Measurements from ENCODE around the gene ALKBH4.

The ALKBH4 gene

DNA sequence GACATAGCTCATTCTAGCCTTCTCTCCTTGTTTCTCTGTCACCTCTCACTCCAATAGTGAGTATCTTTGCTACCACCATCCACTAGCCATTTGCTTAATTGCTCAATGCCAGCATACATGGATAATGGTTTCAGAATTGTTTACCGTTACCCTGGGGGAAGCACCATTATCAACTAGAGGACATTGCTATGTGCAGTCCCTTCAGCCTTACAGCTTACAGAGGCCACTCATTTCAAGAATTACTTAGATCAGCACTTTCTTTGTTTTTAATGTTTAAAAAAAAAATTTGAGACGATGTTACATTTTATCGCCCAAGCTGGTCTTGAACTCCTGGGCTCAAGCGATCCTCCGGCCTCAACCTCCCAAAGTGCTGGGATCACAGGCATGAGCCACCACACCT is 46.1 kb downstream of the ALKBH4 start:
- no peak overlapping the region for H3K9ac ChIP-seq (ENCODE audit: low read depth, low read length)
- ATAC-seq (ENCODE audit: insufficient read depth, low read depth) = no peak
- H3K27ac ChIP-seq (ENCODE audit: low read length) = no peak overlapping the region
- H3K4me3 ChIP-seq (ENCODE audit: low read depth in 1 of 2, low read length in 2 of 2) = no peak overlapping the region
- no peak overlapping the region for H2AFZ ChIP-seq (ENCODE audit: low read depth, low read length)
- H3K27me3 ChIP-seq (ENCODE audit: insufficient read depth, low read length, poor library complexity) = no peaks in the 10 kb centered on the region
- H3K79me2 ChIP-seq (ENCODE audit: insufficient read depth, low read length) = peaks cover 6% of the 10 kb centered on the region; the same call in 1 of the 2 replicates
- H3K9me3 ChIP-seq (ENCODE audit: insufficient read depth, low read length, severe bottlenecking) = no peaks in the 10 kb centered on the region
- TF ChIP-seq EZH2 (IDR thresholded peaks at IDR 0.05; ENCODE audit: borderline replicate concordance, low read depth, low read length, severe bottlenecking) (no peak), CTCF (IDR thresholded peaks at IDR 0.05; ENCODE audit: borderline replicate concordance, extremely low read depth, low read length, poor library complexity, severe bottlenecking) (no peak)
- H3K4me2 ChIP-seq (ENCODE audit: insufficient read depth, low read length) = no peak overlapping the region
- H3K36me3 ChIP-seq (ENCODE audit: insufficient read depth, low read length) = peaks cover 76% of the 10 kb centered on the region
- 0 out of 2 replicates have a peak, but pooled peaks cover 3% of the 10 kb centered on the region for H4K20me1 ChIP-seq (ENCODE audit: insufficient read depth, low read length)
- no peaks in the 10 kb centered on the region for H3K4me1 ChIP-seq (ENCODE audit: insufficient read depth, low read length)
- no peak for DNase-seq

GRCh38 chr7:102417105-102417504 is 47.6 kb downstream of the ALKBH4 start:
- H3K36me3 ChIP-seq (ENCODE audit: insufficient read depth, low read length) = peaks cover 89% of the 10 kb centered on the region
- no peak overlapping the region for H3K27ac ChIP-seq (ENCODE audit: low read length)
- H2AFZ ChIP-seq (ENCODE audit: low read depth, low read length) = no peak overlapping the region
- TF ChIP-seq EZH2 (IDR thresholded peaks at IDR 0.05; ENCODE audit: borderline replicate concordance, low read depth, low read length, severe bottlenecking) (no peak), CTCF (IDR thresholded peaks at IDR 0.05; ENCODE audit: borderline replicate concordance, extremely low read depth, low read length, poor library complexity, severe bottlenecking) (no peak)
- H3K4me1 ChIP-seq (ENCODE audit: insufficient read depth, low read length) = no peaks in the 10 kb centered on the region
- DNase-seq = no peak
- peaks cover 9% of the 10 kb centered on the region; the same call in 1 of the 2 replicates for H3K79me2 ChIP-seq (ENCODE audit: insufficient read depth, low read length)
- H3K4me3 ChIP-seq (ENCODE audit: low read depth in 1 of 2, low read length in 2 of 2) = no peak overlapping the region
- H3K27me3 ChIP-seq (ENCODE audit: insufficient read depth, low read length, poor library complexity) = no peaks in the 10 kb centered on the region
- no peak overlapping the region for H3K9ac ChIP-seq (ENCODE audit: low read depth, low read length)
- peaks cover 6% of the 10 kb centered on the region; the same call in 1 of the 2 replicates for H4K20me1 ChIP-seq (ENCODE audit: insufficient read depth, low read length)
- H3K4me2 ChIP-seq (ENCODE audit: insufficient read depth, low read length) = no peak overlapping the region
- no peak for ATAC-seq (ENCODE audit: insufficient read depth, low read depth)
- H3K9me3 ChIP-seq (ENCODE audit: insufficient read depth, low read length, severe bottlenecking) = no peaks in the 10 kb centered on the region

GRCh38 chr7:102416406-102416805 is 48.3 kb downstream of the ALKBH4 start:
- H2AFZ ChIP-seq (ENCODE audit: low read depth, low read length) = no peak overlapping the region
- H3K27me3 ChIP-seq (ENCODE audit: insufficient read depth, low read length, poor library complexity) = no peaks in the 10 kb centered on the region
- H3K4me1 ChIP-seq (ENCODE audit: insufficient read depth, low read length) = no peaks in the 10 kb centered on the region
- peaks cover 93% of the 10 kb centered on the region for H3K36me3 ChIP-seq (ENCODE audit: insufficient read depth, low read length)
- H3K4me3 ChIP-seq (ENCODE audit: low read depth in 1 of 2, low read length in 2 of 2) = no peak overlapping the region
- DNase-seq (no peak), ATAC-seq (ENCODE audit: insufficient read depth, low read depth) (no peak)
- peaks cover 11% of the 10 kb centered on the region; the same call in 1 of the 2 replicates for H3K79me2 ChIP-seq (ENCODE audit: insufficient read depth, low read length)
- peaks cover 6% of the 10 kb centered on the region; the same call in 1 of the 2 replicates for H4K20me1 ChIP-seq (ENCODE audit: insufficient read depth, low read length)
- H3K4me2 ChIP-seq (ENCODE audit: insufficient read depth, low read length) = no peak overlapping the region
- no peaks in the 10 kb centered on the region for H3K9me3 ChIP-seq (ENCODE audit: insufficient read depth, low read length, severe bottlenecking)
- no peak overlapping the region for H3K27ac ChIP-seq (ENCODE audit: low read length)
- TF ChIP-seq CTCF (IDR thresholded peaks at IDR 0.05; ENCODE audit: borderline replicate concordance, extremely low read depth, low read length, poor library complexity, severe bottlenecking) = no peak
- TF ChIP-seq EZH2 (IDR thresholded peaks at IDR 0.05; ENCODE audit: borderline replicate concordance, low read depth, low read length, severe bottlenecking) = no peak
- H3K9ac ChIP-seq (ENCODE audit: low read depth, low read length) = no peak overlapping the region

All from DND-41 (cell line).